H1 (cell line): Measurements from ENCODE around the gene RIPOR2. TPM values are rescaled to one million over a fixed set of nuclear protein-coding genes. Genes with fewer than 3 reads are reported as not detected.

Source experiments
- ASH2L ChIP-seq: fragments of 200-600, 300-600 bp; sonication (generic); IDR thresholded peaks from one replicate; pipeline ENCODE4 v1.7.1; 2017; ENCODE audit warnings: low read length
- CHD7 ChIP-seq: fragments of 300-600 bp; sonication (generic); IDR thresholded peaks from 2 replicates; pipeline ENCODE4 v1.7.1; 2012; ENCODE audit warnings: low read length, moderate library complexity, mild to moderate bottlenecking, inconsistent platforms; ENCODE audit not compliant: insufficient replicate concordance
- KDM4A ChIP-seq: IDR thresholded peaks from one replicate; pipeline ENCODE4 v1.7.1; 2012; ENCODE audit warnings: low read depth, mild to moderate bottlenecking, moderate library complexity, low read length, inconsistent platforms; ENCODE audit not compliant: severe bottlenecking
- TEAD4 ChIP-seq: IDR thresholded peaks from 2 replicates; pipeline ENCODE4 v1.6.1; 2012; ENCODE audit warnings: low read depth, low read length, inconsistent platforms, mixed read lengths
- polyA plus RNA-seq, 7 experiments: library from polyadenylated mRNA; depleted of rRNA in 3 of 7; stranded (reverse) in 5 of 7; unstranded in 2 of 7; fragments of >200 nt in 5 of 7; fragments of 200-250 nt in 2 of 7; gene quantifications; 1 replicate in 5 of 7; 2 replicates in 1 of 7; 4 replicates in 1 of 7; pipeline versions ENCODE4 v1.2.1 to v1.2.3, GENCODE V29; 2011 to 2013; ENCODE audit warnings: missing spikeins in 2 of 7, mixed read lengths in 2 of 7
- total RNA-seq: library from RNA; stranded (reverse); fragmentation: NEBNext Ultra II Directional; extraction: Animal tissue kit (Norgen Biotek cat#: 25700); gene quantifications from 2 replicates; pipeline ENCODE4 v1.2.1, GENCODE V29; 2021

RIPOR2 gene
- total and polyA plus RNA-seq, 2 of the 8 experiments (the other 6 are each of a cell fraction or from before 2014, with no cell fraction given), result 16.7 to 45.6 TPM

GRCh38 chr6:24933266-24933665 is 2.5 kb downstream of the RIPOR2 start (continued):
- TF ChIP-seq CHD7 (no peak), ASH2L (no peak), KDM4A (no peak), TEAD4 (no peak)
- TF ChIP-seq, all 59 proteins: peak for 0
